ENCODE data around the gene CHD1L.

- TF ChIP-seq, protein P1, sequence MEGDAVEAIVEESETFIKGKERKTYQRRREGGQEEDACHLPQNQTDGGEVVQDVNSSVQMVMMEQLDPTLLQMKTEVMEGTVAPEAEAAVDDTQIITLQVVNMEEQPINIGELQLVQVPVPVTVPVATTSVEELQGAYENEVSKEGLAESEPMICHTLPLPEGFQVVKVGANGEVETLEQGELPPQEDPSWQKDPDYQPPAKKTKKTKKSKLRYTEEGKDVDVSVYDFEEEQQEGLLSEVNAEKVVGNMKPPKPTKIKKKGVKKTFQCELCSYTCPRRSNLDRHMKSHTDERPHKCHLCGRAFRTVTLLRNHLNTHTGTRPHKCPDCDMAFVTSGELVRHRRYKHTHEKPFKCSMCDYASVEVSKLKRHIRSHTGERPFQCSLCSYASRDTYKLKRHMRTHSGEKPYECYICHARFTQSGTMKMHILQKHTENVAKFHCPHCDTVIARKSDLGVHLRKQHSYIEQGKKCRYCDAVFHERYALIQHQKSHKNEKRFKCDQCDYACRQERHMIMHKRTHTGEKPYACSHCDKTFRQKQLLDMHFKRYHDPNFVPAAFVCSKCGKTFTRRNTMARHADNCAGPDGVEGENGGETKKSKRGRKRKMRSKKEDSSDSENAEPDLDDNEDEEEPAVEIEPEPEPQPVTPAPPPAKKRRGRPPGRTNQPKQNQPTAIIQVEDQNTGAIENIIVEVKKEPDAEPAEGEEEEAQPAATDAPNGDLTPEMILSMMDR (IDR thresholded peaks at IDR 0.05), result no peak
- no peak for TF ChIP-seq EP300 (IDR thresholded peaks at IDR 0.05)
These were observed 18.5 kb upstream of the CHD1L start for GRCh38 chr1:147223740-147224615.

All from ovary (tissue), 3 donors.